Measurements from ENCODE around the gene MINDY2.
"Not testable (repeated sequence)": the region's sequence is repeated elsewhere in the genome, so short reads cannot be mapped to it uniquely, and the experiment has no call there.

The MINDY2 gene

DNA sequence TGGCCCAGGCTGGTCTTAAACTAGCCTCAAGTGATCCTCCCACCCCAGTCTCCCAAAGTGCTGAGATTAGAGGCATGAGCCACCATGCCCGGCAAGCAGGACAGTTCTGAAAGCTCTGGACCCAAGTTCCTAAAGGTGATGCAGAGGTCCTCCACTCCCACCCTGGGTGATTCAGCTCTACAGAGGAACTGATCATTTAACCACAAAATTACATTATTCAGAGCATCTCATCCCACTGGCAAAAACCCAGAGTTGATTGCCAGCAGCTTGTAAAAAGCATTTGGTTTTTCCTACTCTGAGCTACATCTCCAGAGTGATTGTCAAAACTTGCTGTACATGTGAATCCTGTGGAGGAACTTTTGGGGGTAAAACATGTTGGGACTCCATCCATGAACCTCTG lies 102.2 kb downstream of the MINDY2 start:
- Mint-ChIP-seq H3K4me3 (no peak overlapping the region), H3K36me3 (ENCODE audit: low read depth) (peaks cover 20% of the 10 kb centered on the region), H3K4me1 (peaks cover 4% of the 10 kb centered on the region), H3K9me3 (no peaks in the 10 kb centered on the region), H3K27ac (no peak overlapping the region), H3K27me3 (no peaks in the 10 kb centered on the region)
- ATAC-seq (peak; percentile 57), DNase-seq (no peak)

DNA sequence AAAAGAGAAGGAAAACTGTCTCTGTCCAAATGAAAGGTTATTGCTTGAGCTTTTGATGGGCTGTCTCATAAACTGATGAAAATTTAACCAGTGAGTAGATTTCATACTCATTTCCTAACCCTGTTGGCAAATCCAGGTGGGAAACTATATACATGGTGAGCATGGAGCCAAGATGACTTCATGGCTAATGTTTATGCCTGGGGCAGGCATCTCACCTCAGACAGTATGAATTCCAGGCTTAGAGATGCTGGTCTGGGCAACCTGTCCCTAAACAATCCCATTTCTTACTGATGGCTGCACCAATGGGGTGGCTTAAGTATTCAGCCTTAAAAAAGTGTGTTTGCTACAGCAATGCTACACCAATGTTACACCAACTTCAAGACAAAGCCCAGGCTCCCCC lies 104.2 kb downstream of the MINDY2 start:
- Mint-ChIP-seq H3K27me3 (no peaks in the 10 kb centered on the region), H3K4me3 (no peak overlapping the region), H3K36me3 (ENCODE audit: low read depth) (peaks cover 39% of the 10 kb centered on the region), H3K27ac (no peak overlapping the region), H3K4me1 (peaks cover 4% of the 10 kb centered on the region), H3K9me3 (no peaks in the 10 kb centered on the region)
- DNase-seq = no peak
- ATAC-seq = no peak

DNA sequence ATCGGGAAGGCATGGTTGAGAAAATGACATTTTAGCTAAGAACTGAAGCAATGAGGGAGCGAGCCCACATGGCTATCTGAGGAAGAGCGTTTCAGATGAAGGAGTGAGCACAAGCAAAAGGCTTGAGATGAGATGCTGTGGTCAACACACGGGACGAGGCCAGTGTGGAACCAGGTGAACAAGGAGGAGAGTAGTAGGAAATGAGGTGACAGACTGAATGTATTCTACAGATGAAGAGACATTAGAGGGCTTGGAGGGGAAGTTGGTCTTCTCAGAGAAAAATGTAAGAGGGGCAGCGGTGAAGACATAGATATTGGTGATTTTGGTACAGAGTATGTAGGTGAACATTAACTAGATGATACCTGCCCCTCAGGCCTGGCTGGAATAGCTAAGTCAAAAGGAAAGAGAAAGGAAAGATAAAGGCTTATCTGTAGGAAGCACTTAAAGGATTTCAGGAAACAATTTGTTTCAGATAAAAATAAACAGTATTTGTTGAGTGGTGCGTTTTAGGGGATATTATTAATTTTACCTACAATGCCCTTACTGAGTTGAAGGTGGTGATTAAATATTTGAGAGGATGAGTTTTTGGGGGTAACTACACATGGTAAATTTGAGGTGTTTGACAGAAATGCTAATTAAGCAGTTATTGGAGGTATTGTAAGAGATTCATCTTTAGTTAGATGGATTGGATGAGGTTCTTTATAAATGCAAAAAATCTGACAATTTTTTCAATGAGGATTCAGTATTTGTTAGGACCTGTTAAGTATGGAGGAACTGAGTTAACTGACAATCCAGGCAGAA lies 105.4 kb downstream of the MINDY2 start:
- DNase-seq (no peak), ATAC-seq (no peak)
- Mint-ChIP-seq H3K9me3 (no peaks in the 10 kb centered on the region), H3K36me3 (ENCODE audit: low read depth) (peaks cover 50% of the 10 kb centered on the region), H3K4me1 (peaks cover 4% of the 10 kb centered on the region), H3K4me3 (no peak overlapping the region), H3K27ac (no peak overlapping the region), H3K27me3 (no peaks in the 10 kb centered on the region)

DNA sequence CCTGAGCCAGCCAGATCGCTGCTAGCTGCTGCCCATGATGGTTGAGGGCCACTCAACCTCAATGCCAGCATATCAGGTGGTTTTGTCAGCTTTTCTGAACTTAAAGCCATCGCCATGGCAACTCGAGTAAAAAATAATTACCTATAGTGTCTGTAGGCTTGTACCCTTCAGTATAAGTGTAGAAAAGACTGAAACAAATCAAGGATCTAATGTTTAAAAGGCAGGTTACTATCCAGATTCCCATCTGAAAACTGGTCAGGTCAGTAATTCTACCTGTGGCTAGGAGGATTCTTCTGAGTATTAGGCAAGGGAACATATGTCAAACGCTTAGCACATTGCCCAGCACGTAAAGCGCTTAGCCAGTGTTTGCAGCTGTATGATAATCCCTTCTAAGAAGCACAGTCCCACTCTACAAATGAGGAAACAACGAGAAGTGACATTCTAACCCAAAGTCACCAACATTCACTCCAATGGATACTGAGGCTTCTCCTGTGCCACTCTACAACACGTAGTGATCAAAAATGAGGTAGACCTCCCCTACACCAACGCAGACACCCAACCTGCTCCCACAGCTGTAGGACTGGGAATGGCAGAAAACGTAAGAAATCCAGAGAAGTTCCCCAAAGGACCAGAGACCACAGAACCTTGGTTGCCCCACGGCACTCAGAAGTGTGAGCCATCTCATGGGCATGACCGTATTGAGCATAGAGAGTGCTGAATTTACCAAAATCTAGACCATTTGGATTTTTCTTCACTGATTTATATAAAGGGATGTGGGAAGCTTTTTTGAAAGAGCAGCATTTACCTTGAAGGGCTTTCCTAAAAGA lies 107.1 kb downstream of the MINDY2 start:
- Mint-ChIP-seq H3K27ac (no peak overlapping the region), H3K27me3 (no peaks in the 10 kb centered on the region), H3K4me3 (no peak overlapping the region), H3K9me3 (no peaks in the 10 kb centered on the region), H3K4me1 (peaks cover 3% of the 10 kb centered on the region), H3K36me3 (ENCODE audit: low read depth) (peaks cover 60% of the 10 kb centered on the region)
- DNase-seq (no peak), ATAC-seq (no peak)

DNA sequence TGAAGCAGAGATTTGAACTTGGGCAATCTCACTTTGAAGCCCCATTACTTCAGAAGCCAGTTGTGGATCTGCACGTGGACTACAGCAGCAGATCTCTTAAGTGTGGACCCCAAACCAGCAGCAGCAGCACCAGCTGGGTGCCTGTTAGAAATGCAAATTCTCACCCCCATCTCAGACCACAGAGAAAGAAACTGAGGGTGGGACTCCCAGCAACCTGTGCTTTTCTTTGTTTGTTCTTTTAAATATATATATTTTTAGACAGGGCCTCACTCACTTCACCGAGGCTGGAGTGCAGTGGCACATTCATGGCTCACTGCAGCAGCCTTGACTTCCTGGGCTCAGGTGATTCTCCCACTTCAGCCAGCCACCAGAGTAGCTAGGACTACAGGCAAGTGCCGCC lies 109.2 kb downstream of the MINDY2 start:
- H3K27ac Mint-ChIP-seq = no peak overlapping the region
- DNase-seq (no peak), ATAC-seq (no peak)
- no peaks in the 10 kb centered on the region for H3K9me3 Mint-ChIP-seq
- H3K36me3 Mint-ChIP-seq (ENCODE audit: low read depth) = peaks cover 75% of the 10 kb centered on the region
- no peak overlapping the region for H3K4me3 Mint-ChIP-seq
- H3K27me3 Mint-ChIP-seq = no peaks in the 10 kb centered on the region
- H3K4me1 Mint-ChIP-seq = no peaks in the 10 kb centered on the region

DNA sequence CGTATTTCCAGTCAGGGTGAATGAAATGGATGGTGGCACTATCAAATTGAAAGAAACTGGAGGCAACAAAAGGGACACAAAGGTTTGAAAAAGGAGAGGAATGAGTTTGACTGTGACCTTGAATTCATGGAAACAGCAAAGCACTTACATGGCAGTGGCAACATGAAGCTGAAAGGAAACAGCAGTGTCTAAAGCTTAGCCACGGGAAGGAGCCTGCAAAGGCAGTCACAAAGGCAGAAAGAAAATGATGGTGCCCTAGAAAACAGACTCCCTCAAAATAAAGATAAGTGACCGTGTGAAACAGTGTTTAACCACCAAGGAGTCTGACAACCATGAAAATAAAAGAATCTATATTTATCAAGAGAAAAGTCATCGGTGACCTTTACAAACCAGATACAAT lies 111.1 kb downstream of the MINDY2 start:
- no peaks in the 10 kb centered on the region for H3K4me1 Mint-ChIP-seq

DNA sequence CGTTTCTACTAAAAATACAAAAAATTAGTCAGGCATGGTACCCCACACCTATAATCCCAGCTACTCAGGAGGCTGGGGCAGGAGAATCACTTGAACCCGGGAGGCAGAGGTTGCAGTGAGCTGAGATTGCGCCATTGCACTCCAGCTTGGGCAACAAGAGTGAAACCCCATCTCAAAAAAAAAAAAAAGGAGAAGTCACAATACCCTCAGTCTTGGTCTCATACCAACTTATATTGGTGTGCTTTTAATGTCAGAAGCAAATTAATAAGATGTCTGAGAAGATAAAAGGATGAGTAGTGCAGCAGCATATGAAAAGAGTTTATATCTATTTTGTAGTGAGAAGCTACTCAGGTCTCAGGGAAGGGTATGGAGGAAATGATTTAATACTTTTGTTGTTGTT lies 112.8 kb downstream of the MINDY2 start:
- H3K27me3 Mint-ChIP-seq, H3K4me3 Mint-ChIP-seq, DNase-seq, H3K27ac Mint-ChIP-seq, H3K9me3 Mint-ChIP-seq, H3K4me1 Mint-ChIP-seq, ATAC-seq: not testable (repeated sequence)
- H3K36me3 Mint-ChIP-seq (ENCODE audit: low read depth) = peaks cover 82% of the 10 kb centered on the region

More for the DNA sequence above, 111.1 kb downstream of the MINDY2 start:
- DNase-seq (no peak), ATAC-seq (no peak)
- H3K9me3 Mint-ChIP-seq = no peaks in the 10 kb centered on the region
- peaks cover 79% of the 10 kb centered on the region for H3K36me3 Mint-ChIP-seq (ENCODE audit: low read depth)
- no peaks in the 10 kb centered on the region for H3K27me3 Mint-ChIP-seq
- H3K4me3 Mint-ChIP-seq = no peak overlapping the region
- peak overlapping the region; percentile 1 for H3K27ac Mint-ChIP-seq

DNA sequence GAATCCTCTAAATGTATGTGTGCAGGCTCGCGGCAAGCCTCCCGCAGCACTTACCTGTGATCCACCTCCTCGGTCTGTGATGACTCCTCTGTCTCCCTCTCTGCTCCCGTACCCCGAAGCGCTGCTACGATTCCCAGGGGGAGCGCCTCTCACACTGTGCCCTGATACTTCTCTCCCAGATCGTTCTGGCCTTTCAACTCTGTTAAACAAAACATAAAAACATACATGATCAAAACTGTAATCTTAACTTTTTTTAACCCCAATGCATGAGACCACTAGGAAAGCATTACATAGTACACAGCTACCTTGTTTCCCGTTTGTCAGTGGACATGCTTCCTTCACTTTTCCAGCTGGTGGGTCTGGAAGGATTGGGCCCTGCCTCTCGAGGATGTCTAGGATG lies 115.8 kb downstream of the MINDY2 start:
- Mint-ChIP-seq H3K27ac (peak overlapping the region; percentile 43), H3K9me3 (no peaks in the 10 kb centered on the region), H3K36me3 (ENCODE audit: low read depth) (peaks cover 75% of the 10 kb centered on the region), H3K4me3 (no peak overlapping the region), H3K27me3 (no peaks in the 10 kb centered on the region), H3K4me1 (peaks cover 4% of the 10 kb centered on the region)
- ATAC-seq = no peak
- DNase-seq = no peak

DNA sequence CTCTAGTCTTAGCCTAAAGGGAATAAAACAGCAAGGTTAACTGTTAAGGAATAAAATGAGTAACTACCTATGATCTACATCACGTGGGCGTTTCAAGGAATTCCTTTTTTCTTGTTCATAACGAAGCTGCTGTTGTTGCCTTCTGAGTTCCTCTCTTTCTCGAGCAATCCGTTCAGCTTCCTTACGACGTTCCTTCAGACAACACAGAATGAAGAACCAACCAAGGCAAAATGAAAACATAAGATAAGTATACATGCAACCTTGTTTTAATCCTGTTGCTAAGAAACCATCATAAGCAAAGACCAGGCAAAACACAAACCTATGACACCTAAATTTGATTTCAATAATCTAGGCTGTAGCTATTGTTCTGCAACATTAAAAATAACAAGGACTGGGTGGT lies 118.3 kb downstream of the MINDY2 start:
- Mint-ChIP-seq H3K4me1 (peaks cover 4% of the 10 kb centered on the region), H3K4me3 (no peak overlapping the region), H3K27ac (peak overlapping the region; percentile 34), H3K36me3 (ENCODE audit: low read depth) (peaks cover 79% of the 10 kb centered on the region), H3K27me3 (no peaks in the 10 kb centered on the region), H3K9me3 (no peaks in the 10 kb centered on the region)
- no peak for DNase-seq
- ATAC-seq = no peak

DNA sequence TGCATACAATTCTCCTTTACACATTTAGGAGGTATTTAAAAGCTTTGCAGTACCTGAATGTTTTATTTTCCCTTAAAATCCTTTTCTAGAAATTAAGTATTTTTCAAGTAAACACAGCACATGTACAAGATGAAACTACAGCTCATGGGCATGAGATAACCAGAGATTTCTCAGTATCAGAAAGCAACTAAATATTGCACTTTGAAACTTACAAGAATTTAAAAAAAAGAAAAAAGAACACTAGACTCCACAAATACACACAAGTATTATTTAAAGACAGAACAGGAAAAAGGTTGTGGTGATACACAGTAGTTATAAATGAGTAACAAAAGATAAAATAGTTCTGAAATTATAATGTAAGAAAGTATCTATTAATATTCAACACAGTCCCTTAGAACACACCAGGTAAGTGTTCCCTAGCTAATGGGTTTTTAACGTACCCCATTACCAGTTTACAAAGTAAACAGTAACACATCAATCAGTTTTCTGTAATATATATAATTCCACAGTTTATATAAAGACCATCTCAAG lies 127.1 kb downstream of the MINDY2 start:
- Mint-ChIP-seq H3K9me3 (no peaks in the 10 kb centered on the region), H3K36me3 (ENCODE audit: low read depth) (peaks cover 51% of the 10 kb centered on the region)
- ATAC-seq = no peak

DNA sequence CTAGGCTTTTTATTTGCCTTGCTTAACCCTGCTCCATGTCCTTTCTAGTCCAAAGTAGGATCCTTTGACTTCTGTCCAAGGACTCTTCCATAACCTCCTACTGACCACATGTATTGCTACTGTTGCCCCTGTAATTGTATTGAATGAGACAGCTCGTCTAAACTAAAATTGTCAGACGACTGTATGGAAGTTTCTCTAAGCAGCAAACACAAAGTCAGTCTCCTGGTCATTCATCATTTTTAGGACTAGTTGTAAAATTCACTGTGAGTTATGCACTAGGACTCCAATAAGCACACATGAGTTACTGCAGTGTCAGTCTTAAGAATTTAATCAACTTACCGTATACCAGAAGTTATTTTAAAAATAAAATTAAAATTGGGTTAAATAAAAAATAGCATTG lies 129.5 kb downstream of the MINDY2 start:
- Mint-ChIP-seq H3K9me3 (no peaks in the 10 kb centered on the region), H3K4me1 (peaks cover 4% of the 10 kb centered on the region), H3K27ac (no peak overlapping the region), H3K4me3 (no peak overlapping the region), H3K36me3 (ENCODE audit: low read depth) (peaks cover 35% of the 10 kb centered on the region), H3K27me3 (no peaks in the 10 kb centered on the region)
- ATAC-seq (no peak), DNase-seq (no peak)

More for the DNA sequence above, 127.1 kb downstream of the MINDY2 start:
- DNase-seq = no peak
- Mint-ChIP-seq H3K4me3 (no peak overlapping the region), H3K27me3 (no peaks in the 10 kb centered on the region), H3K27ac (no peak overlapping the region), H3K4me1 (peaks cover 4% of the 10 kb centered on the region)

DNA sequence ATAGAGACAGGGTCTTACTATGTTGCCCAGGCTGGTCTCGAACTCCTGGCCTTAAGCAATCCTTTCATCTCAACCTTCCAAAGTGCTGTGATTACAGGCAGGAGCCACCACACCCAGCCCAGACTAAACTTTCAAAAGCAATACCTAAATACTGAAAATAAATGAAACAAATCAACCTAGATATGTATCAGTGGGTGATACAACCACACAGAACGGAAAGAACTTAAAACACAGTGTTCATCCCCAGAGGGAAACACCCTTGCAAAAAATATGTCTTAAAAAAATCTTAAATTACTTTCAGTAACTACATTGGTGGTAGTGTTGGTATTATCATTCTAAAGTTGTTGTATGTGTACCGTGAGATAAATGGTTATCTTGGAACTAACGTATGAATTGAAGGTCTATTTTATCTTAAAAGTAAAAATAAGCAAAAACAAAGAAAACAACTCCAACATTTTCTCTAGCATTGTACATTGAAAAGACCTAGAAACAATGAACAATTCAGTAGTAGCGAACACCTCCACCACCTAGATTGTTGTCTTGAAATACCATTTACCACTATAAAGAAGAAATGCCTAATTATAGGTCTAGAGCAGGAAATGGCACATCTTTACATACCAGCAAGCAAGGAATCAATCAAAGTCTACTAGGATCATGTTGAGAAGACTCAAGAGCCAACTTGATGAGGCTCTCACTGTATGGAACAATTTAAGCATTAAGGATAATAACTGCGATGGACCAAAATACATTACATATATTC lies 137.6 kb downstream of the MINDY2 start:
- H3K4me3 Mint-ChIP-seq = no peak overlapping the region
- H3K36me3 Mint-ChIP-seq (ENCODE audit: low read depth) = peaks cover 47% of the 10 kb centered on the region
- DNase-seq = no peak
- H3K9me3 Mint-ChIP-seq = no peaks in the 10 kb centered on the region
- peaks cover 31% of the 10 kb centered on the region for H3K4me1 Mint-ChIP-seq
- H3K27me3 Mint-ChIP-seq = no peaks in the 10 kb centered on the region
- ATAC-seq = no peak
- H3K27ac Mint-ChIP-seq = peak overlapping the region; percentile 25

DNA sequence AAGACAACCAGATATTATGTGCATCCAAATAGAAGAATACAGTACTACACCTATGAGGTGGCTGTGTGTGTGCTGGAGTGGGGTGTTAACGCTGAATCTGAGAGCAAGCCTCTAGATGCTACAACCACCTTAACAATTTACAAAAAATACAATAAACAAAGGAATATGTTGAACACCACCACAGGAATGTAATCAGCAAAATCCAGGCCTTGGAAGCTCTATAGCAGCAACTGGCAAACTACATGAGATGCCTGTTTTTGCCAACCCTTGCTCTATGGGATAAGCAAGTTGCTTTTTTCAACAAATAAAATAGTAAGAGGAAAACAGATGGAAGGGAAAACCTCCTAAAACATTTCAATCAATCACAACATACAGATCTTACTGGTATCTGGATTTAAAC lies 138.5 kb downstream of the MINDY2 start:
- Mint-ChIP-seq H3K4me1 (peaks cover 33% of the 10 kb centered on the region), H3K9me3 (no peaks in the 10 kb centered on the region), H3K4me3 (no peak overlapping the region), H3K36me3 (ENCODE audit: low read depth) (peaks cover 55% of the 10 kb centered on the region), H3K27me3 (no peaks in the 10 kb centered on the region), H3K27ac (no peak overlapping the region)
- no peak for ATAC-seq
- DNase-seq = no peak

DNA sequence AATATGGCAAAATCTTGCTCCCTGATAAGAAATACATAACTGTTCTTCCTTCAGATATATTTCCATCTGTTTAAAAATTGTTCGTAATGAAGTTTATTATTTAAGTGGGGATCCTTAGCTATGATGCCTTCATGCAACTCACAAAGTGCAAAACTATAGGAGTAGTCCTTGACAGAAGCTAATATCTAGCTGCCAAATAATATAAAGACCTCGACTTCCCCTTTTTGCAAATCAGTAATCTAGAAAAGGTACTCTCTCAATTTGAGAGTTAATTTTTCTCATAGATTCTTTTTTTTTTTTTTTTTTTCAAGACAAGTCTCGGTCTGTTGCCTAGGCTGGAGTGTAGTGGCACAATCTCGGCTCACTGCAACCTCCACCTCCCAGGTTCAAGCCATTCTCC lies 139.4 kb downstream of the MINDY2 start:
- Mint-ChIP-seq H3K27ac (no peak overlapping the region), H3K4me3 (no peak overlapping the region), H3K9me3 (no peaks in the 10 kb centered on the region), H3K4me1 (peaks cover 36% of the 10 kb centered on the region), H3K27me3 (no peaks in the 10 kb centered on the region), H3K36me3 (ENCODE audit: low read depth) (peaks cover 58% of the 10 kb centered on the region)
- DNase-seq = no peak
- no peak for ATAC-seq
